ENCODE data around the gene TXNDC17.
"Not testable (repeated sequence)": the region's sequence is repeated elsewhere in the genome, so short reads cannot be mapped to it uniquely, and the experiment has no call there.

Gene TXNDC17

DNA sequence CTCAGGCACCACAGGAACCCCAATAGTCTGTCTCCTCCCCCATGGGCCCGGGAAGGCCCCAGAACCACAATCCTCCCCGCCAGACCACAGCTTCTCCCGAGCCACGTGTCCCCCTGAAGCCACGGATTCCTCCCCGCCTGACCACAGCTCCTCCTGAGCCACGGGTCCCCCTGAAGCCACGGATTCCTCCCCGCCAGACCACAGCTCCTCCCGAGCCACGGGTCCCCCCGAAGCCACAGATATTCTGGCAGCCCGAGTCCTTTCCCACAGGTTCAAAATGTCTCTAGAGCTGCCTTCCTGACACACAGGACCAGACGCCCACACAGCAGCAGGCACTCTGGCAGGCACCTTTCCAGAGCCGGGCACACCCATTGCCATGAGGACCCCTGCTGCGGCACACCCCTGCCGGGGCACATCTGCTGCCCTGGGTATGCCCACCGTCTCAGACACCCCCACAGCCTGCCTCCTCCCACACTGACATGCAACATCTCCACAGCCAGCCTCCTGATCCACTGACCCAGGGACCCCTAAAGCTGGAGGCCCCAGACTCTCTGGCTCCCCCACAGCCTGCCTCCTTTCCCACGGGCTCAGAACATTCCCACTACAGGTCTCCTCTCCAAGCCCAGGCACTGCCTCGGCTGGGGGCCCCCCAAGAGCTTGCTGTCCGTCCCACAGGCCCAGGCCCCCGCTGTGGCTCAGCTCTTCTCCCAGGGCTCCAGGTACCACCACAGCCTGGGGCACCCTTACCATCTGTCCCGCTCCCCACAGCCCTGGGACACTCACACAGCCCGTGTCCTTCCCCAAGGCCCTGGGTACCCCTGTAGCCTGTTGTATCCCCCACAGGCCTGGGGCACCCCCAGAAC, 2.6 kb upstream of the TXNDC17 start:
- DNase-seq, result no peak

DNA sequence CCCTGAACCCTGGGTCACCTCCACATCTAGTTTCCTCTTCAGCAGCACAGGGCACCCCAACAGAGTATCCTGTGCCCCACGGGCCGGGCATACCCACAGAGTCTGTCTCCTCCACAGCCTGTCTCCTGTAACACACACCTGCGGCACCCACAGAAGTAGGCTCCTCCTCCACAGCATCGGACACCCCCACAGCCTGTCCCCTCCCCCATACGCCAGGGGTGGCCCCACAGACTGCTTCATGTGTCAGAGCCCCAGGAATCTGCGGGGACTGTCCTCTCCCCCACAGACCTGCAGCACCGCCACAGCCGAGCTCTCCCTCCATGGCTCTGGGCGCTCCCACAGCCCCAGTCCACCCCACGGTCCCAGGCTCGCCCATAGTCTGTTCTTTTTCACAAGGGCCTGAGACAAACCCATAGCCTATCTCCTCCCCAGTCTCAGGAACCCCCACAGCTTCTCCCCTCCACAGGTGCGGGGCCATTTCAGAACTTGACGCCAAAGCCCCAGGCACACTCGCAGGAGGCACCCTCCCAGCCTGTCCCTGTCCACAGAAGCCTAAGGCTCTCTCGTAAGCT, 1.8 kb upstream of the TXNDC17 start:
- no peak for DNase-seq

DNA sequence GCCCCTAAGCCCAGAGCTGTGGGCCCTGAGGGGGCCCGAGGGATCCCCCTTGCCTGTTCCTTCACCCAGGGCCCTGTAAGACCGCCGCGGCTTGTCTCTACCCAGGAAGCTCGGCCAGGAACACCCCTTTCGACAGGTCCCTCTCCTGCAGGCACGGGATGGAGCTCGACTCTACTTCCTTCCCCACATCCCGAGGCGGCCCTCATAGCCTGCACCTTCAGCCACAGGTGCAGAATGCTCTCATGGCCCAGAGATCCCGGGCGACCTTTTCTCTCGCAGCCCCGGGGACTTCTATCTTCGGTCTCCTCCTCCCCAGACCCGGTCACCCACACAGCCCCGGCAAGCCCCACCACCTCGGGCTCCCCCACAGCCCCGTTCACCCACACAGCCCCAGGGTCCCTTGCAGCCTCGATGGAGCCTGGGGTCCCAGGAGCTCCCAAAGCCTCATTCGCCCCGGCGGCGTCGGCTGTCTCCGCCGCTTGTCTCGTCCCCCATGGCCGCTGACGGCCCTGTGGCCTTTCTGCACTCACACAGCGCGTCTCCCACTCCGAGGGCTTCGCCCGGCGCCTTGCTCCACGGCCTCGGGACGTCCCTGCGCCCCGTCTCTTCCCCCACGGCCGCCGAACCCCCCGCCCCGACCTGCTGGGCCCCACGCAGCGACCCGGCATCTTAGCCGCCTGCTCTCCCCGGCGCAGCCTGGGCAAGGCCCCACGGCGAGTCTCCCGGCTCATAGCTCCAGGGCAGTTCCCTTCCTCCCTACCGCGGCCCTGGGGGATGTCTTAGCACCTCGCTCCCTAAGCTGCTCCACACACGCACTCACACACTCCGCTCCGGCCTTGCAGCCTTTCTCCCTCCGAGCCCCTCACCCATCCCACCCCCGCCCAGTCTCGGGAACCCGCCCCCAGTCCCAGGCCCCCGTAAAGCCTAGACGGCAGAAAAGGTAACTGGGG, 999 bp upstream of the TXNDC17 start:
- no peak for DNase-seq

DNA sequence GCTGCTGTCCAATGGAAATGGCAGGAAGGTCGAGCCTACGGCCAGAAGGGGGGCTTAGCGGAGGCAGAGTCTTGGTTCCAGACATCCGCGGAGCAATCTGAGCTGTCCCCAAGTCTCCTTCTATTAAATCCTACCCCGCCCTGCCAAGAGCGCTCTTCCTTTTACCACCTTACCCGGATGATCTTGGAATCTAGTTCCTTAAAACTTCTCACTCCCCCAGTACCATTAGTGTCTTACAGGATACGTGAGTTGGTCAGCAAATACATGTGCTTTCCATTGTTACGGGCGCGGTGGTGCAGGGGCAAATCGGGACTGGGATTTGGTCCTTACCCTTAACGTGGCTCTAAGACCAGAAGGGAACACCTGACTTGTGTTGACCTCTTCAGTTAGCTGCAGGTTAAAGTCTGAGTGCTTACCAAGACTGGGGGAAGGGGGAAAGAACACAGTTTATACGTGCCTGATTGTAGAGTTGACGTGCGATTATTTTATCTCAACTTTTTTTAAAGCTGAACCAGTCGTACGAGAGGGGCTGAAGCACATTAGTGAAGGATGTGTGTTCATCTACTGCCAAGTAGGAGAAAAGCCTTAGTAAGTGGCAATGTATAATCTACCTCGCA, 495 bp downstream of the TXNDC17 start:
- DNase-seq, result no peak

DNA sequence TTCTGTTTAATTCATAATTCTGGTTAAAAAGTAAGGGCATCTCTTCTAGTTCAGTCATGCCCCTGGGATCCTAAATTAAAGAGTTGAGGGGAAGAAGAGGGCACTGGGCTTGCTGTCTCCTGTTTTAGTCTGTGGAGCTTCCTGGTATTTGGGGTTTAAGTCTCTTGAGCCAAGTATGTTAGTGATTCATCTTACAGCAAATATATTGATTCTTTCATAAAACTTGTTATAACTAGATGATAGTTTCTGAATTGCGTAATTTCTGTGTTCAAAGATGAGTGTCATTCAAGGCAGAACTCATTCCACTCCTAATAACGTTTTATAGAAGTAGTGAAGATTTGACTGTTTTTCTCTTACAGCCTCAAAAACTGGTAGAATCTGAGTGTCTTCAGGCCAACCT, 1.7 kb downstream of the TXNDC17 start:
- no peak for DNase-seq

DNA sequence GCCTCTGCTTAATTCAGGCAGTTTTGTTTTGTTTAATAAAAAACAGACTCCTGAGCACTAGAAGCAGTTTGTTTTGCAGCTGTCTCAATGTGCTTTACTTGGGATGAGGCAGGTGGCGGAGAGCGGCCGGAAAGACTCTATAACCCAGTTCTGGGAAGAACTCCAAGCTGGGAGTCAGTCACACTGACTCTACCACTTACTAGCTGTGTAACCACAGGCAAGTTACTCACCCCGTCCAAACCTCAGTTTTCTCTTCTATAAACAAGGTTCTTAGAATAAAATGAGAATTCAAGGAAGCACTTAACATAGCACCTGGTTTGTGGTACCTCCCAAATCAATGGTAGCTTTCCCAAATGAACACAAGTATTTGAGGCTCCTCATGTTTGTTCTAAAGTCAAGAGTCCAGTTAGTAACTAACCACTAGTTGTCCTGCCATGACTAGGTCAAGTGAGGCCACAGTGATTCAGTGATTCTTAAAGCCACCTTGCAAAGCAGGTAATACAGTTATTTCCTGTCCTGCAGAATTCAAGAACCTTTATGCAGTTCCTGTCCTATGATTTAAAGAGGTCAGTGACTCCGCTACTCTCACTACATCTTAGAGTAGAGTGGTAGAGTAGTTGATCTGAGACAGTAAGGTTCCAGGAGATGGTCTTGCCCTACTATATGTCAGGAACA, 2.7 kb downstream of the TXNDC17 start:
- no peak for DNase-seq

DNA sequence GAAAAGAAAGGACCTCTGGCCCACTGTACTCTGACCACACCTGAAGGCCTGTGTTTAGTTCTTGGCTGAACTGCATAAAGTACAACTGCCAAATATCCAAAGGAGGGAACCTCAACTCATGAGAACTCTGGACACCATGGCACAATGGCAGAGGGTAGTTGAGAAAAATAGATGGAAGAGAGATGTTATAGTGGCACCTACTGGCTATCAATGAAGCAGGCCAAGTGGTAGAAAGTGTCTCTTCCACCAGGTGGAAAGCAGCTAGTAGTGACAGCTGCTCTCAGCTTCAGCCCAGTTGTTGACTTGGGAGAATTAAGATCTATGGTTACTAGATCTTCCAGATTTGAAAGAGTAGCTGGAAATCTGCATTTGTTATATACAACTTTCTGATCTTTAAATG, 7.3 kb downstream of the TXNDC17 start:
- DNase-seq, result peak; percentile 32

DNA sequence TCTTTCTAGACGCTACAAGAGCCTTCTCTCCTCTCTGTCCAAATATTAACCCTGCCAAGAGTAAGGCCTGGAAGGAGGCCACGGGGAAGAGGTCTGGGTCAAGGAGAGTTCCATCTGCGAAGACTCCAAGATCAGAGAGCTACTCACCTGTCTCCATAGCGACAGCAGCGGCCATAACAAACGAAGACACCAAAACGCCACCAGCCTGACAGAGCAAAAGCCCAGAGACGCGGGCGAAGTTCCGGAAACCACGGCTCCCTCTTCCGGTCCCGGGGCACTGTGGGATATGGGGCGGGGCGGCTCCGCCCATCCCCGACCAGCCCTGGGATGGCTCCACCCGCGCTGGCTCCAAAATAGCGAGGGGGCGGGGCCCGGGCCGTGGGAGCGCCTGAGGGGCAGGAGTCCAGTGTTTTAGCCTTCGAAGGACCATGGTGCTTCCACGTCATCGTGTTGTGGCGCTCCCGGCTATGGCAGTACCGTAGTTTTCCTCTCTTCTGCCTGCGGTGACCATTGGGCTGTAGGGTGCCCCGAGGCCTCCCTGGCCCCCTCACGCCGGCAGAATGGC, 10.6 kb downstream of the TXNDC17 start, which contains the start of the genes C17orf100 and MED31:
C17orf100 (plus strand) TSS at position 409 of the 565 bp plus-strand sequence; CDS start at position 561, 152 bp downstream.
MED31 (minus strand) TSS at position 252 of the 565 bp plus-strand sequence; CDS start at position 175, 77 bp downstream.
- peak; percentile 96 for DNase-seq

DNA sequence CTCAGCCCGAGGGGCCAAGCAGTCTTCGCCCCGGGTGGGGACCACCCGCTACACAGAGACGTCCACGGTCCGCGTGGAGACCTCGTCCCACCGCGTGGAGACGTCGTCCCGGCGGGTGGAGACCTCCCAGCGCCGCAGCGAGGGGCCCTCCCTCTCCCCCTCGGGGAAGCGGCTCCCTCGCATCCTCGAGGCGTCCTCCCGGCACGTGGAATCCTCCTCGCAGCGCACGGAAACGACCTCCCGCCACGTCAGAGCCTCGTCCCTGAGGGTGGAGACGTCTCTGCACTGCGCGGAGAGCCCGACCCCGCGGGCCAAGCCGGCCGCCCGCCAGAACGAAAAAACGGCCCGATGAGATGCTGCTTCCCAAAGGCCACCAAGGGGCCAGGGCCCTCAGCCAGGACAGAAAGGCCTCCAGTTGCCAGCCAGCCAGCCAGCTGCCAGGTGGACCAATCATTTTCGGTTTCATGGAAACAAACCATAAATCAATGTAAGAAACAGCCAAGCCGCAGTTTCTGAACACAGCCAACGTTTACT, 11.1 kb downstream of the TXNDC17 start:
- DNase-seq, result peak; percentile 55

DNA sequence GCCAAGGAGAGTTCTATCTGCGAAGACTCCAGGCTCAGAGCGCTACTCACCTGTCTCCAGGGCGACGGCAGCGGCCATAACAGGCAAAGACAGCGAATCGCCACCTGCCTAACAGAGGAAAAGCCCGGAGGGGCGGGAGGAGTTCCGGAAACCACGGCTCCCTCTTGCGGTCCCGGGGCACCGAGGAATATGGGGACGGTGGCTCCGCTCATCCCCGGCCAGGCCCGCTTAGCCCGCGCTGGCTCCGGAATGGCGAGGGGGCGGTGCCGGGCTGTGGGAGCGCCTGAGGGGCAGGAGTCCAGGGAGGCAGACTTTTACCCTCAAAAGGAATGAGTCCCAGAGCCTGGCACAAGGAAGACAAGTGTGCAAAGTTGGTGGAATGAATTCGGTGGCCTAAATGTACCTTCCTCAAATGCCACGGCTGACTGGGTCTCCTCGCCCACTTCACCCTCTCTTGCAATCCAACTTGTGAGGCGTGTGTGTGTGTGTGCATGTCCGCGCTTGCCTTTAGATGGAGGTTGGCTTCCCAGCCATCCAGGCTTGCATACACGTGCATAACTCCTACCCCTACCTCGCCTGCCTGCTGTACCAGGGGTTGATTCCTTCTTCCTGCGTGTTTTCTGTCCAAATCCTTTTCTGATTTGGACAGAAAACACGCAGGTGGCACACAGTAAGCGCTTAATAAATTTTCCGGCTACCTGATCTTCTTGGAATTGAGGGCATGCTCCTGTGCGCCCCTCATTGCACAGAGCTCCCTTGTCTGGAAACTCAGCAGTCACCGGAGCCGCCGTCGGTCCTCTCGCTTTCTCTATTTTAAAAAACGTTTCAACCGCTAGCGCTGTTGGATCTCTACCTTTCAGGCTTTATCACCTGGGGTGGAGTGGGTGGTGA, 14.2 kb downstream of the TXNDC17 start:
- DNase-seq, result no peak

DNA sequence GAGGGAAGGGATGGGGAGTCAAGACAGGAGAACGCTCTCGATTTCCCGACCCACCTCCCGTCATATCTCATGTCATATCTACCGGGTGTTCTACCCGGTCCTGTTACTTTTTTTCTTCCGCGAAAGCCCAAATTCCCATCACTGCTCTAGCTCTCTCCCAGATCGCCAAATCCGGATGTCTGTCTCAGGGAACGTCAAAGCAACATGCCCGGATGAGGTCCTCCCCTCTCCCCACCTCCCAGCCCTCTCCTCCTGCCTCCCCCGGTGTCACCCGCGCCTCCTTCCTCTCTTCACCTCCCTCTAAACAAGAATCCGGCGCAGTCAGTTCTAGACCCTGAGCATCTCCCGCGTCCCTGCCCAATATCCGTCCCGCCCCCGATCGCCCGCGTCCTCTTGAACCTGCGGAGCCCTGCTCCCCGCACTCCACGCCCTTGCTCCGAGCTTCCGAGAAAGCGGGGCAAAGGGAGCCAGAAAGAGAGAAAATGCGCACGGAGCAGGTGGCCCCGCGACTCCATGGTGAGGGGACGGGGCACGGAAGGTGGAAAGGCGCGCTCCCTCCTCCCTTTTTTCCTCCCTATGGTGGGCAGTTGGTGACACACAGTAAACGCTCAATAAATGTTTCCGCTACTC, 15.0 kb downstream of the TXNDC17 start:
- not testable (repeated sequence) for DNase-seq

DNA sequence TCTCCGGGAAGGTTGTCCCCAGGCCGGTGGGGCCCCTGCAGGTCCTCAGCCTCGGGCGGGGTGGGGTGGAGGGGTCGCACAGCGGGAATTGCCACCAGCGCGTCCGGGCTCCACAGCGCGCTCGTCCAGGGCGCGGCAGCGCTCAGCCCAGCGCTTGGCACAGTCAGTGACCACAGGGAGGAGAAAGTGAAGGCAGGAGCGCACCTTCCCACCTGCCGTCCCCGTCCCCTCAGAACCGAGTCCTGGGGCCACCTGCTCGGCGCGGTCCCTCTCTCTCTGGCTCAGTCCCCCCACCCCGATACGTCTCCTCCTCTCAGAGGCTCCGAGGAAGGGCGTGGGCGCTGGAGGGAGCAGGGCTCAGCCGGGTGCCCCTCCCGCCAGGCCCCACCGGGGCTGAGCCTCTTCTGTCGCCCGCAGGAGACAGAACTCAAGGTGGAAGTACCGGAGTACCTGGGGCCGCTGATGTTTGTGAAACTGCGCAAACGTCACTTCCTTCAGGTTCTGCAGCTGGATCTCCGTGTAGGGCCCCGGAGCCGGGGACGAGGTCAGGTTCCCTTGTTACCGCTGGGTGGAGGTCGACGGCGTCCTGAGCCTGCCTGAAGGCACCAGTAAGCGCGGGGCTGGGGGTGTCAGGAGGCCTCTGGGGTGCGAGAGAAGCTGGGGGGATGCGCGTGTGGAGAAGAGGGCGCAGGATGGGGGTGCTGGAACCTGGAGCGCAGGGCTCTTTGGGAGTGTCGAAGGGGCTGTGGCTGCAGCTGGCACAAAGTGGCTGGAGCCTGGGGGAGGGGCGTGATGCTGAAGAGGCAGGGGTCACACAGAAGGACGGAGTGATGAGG, 16.2 kb downstream of the TXNDC17 start:
- DNase-seq, result peak; percentile 65

DNA sequence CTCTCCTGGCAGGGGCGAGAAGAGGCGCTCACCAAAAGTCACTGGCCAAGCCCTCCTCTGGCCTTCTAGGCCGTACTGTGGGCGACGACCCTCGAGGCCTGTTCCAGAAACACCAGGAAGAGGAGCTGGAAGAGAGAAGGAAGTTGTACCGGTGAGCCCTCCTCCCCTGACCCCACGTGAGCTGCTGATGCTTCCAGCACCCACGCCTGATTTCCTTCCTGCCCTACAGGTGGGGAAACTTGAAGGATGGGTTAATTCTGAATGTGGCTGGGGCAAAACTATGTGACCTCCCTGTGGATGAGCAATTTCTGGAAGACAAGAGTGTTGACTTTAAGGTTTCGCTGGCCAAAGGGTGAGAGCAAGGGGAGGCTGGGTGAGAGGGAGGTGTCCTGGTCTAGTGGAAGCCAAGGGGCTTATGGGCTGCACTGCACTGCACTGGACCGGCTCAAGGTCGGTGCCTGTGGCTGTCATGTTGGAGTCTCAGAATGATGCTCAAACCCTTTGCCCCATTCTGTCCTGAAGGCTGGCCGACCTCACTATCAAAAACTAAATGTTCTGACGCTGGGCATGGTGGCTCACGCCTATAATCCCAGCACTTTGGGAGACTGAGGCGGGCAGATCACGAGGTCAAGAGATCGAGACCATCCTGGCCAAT, 16.9 kb downstream of the TXNDC17 start:
- no peak for DNase-seq

DNA sequence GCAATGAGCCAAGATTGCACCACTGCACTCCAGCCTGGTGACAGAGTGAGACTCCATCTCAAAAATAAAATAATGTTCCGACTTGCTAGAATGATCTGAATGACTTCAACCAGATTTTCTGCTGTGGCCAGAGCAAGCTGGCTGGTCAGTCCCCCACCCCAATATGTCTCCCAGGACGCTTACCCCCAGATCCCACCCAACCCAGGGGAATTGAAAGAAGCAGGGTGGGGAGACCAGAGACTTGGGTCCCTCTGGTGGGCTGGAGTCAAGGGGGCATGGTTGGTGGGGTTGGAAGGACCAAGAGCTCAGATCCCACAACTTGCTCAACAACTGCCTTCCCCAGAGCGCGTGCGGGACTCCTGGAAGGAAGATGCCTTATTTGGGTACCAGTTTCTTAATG, 17.6 kb downstream of the TXNDC17 start:
- not testable (repeated sequence) for DNase-seq

DNA sequence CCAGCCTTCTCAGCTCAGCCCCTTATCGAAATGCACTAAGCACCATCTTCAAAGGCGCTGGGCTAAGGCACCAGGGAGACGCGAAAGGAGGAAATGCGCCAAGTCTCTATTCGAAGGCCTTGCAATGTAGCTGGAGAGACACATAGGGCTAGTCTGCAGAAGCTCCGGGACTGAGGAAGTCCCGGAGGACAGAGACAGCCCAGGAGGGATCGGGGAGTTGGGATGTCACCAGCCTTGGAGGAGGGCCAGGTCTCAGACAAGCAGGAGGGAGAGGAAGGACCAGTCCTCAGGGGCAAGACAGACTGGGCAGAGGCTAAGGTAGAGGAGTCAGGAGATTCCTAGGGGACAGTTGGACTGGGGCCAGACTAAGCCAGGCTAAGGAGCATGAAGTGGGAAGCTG, 19.2 kb downstream of the TXNDC17 start:
- DNase-seq, result no peak

DNA sequence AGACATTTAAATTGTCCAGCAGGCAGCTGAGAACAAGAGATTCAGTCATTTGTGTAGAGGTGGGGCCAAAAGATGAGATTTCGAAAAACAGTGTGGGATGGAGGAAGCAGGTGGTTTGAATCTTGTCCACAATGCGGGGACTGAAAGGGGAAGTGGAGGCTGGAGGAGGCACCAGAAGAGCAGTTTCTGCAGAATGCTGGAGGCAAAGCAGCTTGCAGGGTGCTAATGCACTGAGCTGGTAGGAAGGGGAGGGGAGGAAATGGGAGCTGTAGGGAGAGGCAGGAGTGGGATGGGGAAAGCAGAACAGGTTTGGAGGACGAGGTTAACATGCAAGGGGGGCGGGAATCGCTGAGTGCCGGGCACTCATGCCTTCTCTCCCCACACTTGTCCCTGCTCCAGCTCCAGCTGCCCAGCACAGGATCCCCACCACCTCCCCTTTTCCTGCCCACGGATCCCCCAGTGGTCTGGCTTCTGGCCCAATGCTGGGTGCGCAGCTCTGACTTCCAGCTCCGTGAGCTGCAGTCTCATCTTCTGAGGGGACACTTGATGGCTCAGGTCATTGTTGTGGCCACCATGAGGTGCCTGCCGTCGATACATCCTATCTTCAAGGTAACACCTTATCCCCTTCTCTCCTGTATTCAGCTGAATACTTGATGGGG, 20.1 kb downstream of the TXNDC17 start:
- no peak for DNase-seq

DNA sequence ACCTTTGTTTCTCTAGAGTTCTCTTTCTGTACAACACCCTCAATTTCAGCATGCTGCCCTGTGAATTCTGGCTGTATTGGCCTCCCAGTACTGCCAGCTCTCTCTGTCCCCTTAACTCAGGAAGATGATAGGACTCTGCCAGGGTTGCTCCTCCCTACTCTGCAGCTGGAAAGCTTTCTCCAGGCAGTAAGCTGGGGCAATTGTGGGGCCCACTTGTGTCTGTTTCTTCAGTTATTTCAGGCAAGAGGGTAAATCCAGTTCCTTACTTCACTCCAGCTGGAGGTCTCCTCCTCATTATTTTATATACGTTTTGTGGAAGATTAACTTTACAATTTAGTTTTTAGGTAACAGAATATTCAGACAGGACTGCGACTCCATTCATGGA, 20.6 kb downstream of the TXNDC17 start:
- no peak for DNase-seq

DNA sequence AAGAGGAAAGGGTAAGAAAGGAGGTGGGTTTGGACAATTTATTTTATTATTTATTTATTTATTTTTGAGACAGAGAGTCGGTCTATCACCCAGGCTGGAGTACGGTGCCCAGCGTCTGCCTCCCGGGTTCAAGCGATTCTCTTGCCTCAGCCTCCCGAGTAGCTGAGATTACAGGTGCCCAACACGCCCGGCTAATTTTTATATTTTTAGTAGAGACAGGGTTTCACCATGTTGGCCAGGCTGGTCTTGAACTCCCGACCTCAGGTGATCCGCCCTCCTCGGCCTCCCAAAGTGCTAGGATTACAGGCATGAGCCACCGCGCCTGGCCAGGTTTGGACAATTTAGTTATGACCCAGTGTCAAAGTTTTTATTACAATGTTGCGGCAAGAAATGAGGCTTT, 22.3 kb downstream of the TXNDC17 start:
- not testable (repeated sequence) for DNase-seq
